ENCODE results near the gene MUS81. TPM values are rescaled to one million over a fixed set of nuclear protein-coding genes. Genes with fewer than 3 reads are reported as not detected.

MUS81 gene
- total and polyA plus RNA-seq, 9 of the 15 experiments (the other 6 are each of a cell fraction or from before 2014, with no cell fraction given): 13.4 to 118 (median 53.7) TPM

- TF ChIP-seq NKRF (IDR thresholded peaks at IDR 0.05; ENCODE audit: borderline replicate concordance) (peak; percentile 98), SETDB1 (IDR thresholded peaks at IDR 0.05; ENCODE audit: low read length) (no peak), NCOR1 (IDR thresholded peaks at IDR 0.05) (no peak), FUS (optimal IDR thresholded peaks at IDR 0.05; ENCODE audit: low read depth, low read length) (no peak), CHCHD3 (CRISPR knock-in tag; IDR thresholded peaks at IDR 0.05) (no peak), ZNF24 (IDR thresholded peaks at IDR 0.05) (no peak), HDAC2 (IDR thresholded peaks at IDR 0.05) (peak; percentile 75; the same call in 1 of the 2 replicates), PRMT5 (CRISPR knock-in tag; IDR thresholded peaks at IDR 0.05) (no peak), CSDE1 (IDR thresholded peaks at IDR 0.05) (no peak), NFYB (IDR thresholded peaks at IDR 0.05; ENCODE audit: extremely low read depth, insufficient read length) (no peak), ZNF175 (CRISPR knock-in tag; IDR thresholded peaks at IDR 0.05; ENCODE audit: low read depth) (no peak), FOXK1 (CRISPR knock-in tag; IDR thresholded peaks at IDR 0.05; ENCODE audit: borderline replicate concordance) (peak; percentile 79; the same call in 1 of the 2 replicates), NCOA2 (IDR thresholded peaks at IDR 0.05; ENCODE audit: partially characterized antibody in 2 of 2) (no peak), GATA2 (CRISPR knock-in tag; IDR thresholded peaks at IDR 0.05) (no peak), IRF9 (tag; IDR thresholded peaks at IDR 0.05) (no peak), PHB (CRISPR knock-in tag; IDR thresholded peaks at IDR 0.05) (0 out of 2 replicates have a peak, but pooled peaks have one; percentile 29), ELF4 (CRISPR knock-in tag; IDR thresholded peaks at IDR 0.05) (peak; percentile 91; the same call in 1 of the 2 replicates), SP1 (CRISPR knock-in tag; IDR thresholded peaks at IDR 0.05) (peak; percentile 91), SMARCB1 (IDR thresholded peaks at IDR 0.05; ENCODE audit: insufficient read length, low read depth) (no peak), ARHGAP35 (IDR thresholded peaks at IDR 0.05; ENCODE audit: partially characterized antibody) (no peak)
- TF ChIP-seq, protein P1, sequence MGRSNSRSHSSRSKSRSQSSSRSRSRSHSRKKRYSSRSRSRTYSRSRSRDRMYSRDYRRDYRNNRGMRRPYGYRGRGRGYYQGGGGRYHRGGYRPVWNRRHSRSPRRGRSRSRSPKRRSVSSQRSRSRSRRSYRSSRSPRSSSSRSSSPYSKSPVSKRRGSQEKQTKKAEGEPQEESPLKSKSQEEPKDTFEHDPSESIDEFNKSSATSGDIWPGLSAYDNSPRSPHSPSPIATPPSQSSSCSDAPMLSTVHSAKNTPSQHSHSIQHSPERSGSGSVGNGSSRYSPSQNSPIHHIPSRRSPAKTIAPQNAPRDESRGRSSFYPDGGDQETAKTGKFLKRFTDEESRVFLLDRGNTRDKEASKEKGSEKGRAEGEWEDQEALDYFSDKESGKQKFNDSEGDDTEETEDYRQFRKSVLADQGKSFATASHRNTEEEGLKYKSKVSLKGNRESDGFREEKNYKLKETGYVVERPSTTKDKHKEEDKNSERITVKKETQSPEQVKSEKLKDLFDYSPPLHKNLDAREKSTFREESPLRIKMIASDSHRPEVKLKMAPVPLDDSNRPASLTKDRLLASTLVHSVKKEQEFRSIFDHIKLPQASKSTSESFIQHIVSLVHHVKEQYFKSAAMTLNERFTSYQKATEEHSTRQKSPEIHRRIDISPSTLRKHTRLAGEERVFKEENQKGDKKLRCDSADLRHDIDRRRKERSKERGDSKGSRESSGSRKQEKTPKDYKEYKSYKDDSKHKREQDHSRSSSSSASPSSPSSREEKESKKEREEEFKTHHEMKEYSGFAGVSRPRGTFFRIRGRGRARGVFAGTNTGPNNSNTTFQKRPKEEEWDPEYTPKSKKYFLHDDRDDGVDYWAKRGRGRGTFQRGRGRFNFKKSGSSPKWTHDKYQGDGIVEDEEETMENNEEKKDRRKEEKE (IDR thresholded peaks at IDR 0.05; ENCODE audit: borderline replicate concordance in 1 of 2, control insufficient read depth in 1 of 2, low read depth in 2 of 2, low read length in 1 of 2): no peak
Observed at GRCh38 chr11:65856689-65857499, 3.3 kb upstream of the MUS81 start (continued).
